Memory B cell (primary cell): ENCODE results near the gene GUK1.
A peak's percentile ranks its signal among the peaks of the same experiment; 100 is the strongest.

Experiments
- ATAC-seq: fragments of 150-1000 bp; cut with Tn5 transposase; 2 replicates; pipeline ENCODE4 v1.10.0; 2021; ENCODE audit warnings: low read depth, mild to moderate bottlenecking, moderate library complexity
- DNase-seq, 2 donors: peaks; one replicate each; pipeline ENCODE4 v3.0.0; 2022; ENCODE audit warnings: low spot score in 2 of 2
- H3K27ac Mint-ChIP-seq: one replicate; pipeline ENCODE4 v1.8.0; 2022; ENCODE audit warnings: mild to moderate bottlenecking, moderate library complexity, mixed read lengths
- H3K27me3 Mint-ChIP-seq: one replicate; pipeline ENCODE4 v1.8.0; 2022; ENCODE audit warnings: mixed read lengths
- H3K36me3 Mint-ChIP-seq: one replicate; pipeline ENCODE4 v1.8.0; 2022; ENCODE audit warnings: mild to moderate bottlenecking, mixed read lengths
- H3K4me1 Mint-ChIP-seq: one replicate; pipeline ENCODE4 v1.8.0; 2022; ENCODE audit warnings: mixed read lengths
- H3K4me3 Mint-ChIP-seq: one replicate; pipeline ENCODE4 v1.8.0; 2022; ENCODE audit warnings: mild to moderate bottlenecking, moderate library complexity, mixed read lengths
- H3K9me3 Mint-ChIP-seq: one replicate; pipeline ENCODE4 v1.8.0; 2022; ENCODE audit warnings: mixed read lengths

GUK1 gene

GRCh38 chr1:228163007-228163753 lies 23.1 kb downstream of the GUK1 start:
- no peaks in the 10 kb centered on the region for H3K27me3 Mint-ChIP-seq

GRCh38 chr1:228163776-228164519 lies 23.9 kb downstream of the GUK1 start:
- ATAC-seq (no peak), DNase-seq (no peak)
- Mint-ChIP-seq H3K27me3 (no peaks in the 10 kb centered on the region), H3K9me3 (no peaks in the 10 kb centered on the region), H3K4me3 (peak overlapping the region; percentile 79), H3K4me1 (peaks cover 21% of the 10 kb centered on the region), H3K36me3 (peaks cover 3% of the 10 kb centered on the region), H3K27ac (peak overlapping the region; percentile 95)

More at GRCh38 chr1:228163007-228163753, 23.1 kb downstream of the GUK1 start:
- ATAC-seq = no peak
- H3K9me3 Mint-ChIP-seq = no peaks in the 10 kb centered on the region
- no peak overlapping the region for H3K27ac Mint-ChIP-seq
- H3K4me1 Mint-ChIP-seq = peaks cover 19% of the 10 kb centered on the region
- H3K4me3 Mint-ChIP-seq = no peak overlapping the region
- H3K36me3 Mint-ChIP-seq = peaks cover 3% of the 10 kb centered on the region
- no peak for DNase-seq

- DNase-seq = no peak
- Mint-ChIP-seq H3K36me3 (peaks cover 9% of the 10 kb centered on the region), H3K9me3 (no peaks in the 10 kb centered on the region), H3K27me3 (no peaks in the 10 kb centered on the region), H3K4me3 (peak overlapping the region; percentile 91), H3K27ac (peak overlapping the region; percentile 95), H3K4me1 (peaks cover 26% of the 10 kb centered on the region)
- ATAC-seq = no peak
Observed at GRCh38 chr1:228164561-228165371, 24.7 kb downstream of the GUK1 start.

- Mint-ChIP-seq H3K27me3 (no peaks in the 10 kb centered on the region), H3K36me3 (peaks cover 9% of the 10 kb centered on the region), H3K9me3 (no peaks in the 10 kb centered on the region), H3K4me1 (peaks cover 28% of the 10 kb centered on the region), H3K27ac (peak within 1 kb of the TSS; percentile 95), H3K4me3 (peak within 1 kb of the TSS; percentile 91)
- ATAC-seq = peak; percentile 76
- peak; percentile 100 for DNase-seq
Observed at GRCh38 chr1:228165372-228166169, 25.5 kb downstream of the GUK1 start, which contains the start of gene IBA57. Gene IBA57 (plus strand): TSS chr1:228165804. CDS start chr1:228165817, 13 bp downstream.

GRCh38 chr1:228166170-228166936 lies 26.3 kb downstream of the GUK1 start:
- peak in 1 of 2 donors; percentile 78 for DNase-seq
- Mint-ChIP-seq H3K36me3 (peaks cover 9% of the 10 kb centered on the region), H3K4me3 (peak overlapping the region; percentile 83), H3K27ac (peak overlapping the region; percentile 95), H3K4me1 (peaks cover 29% of the 10 kb centered on the region), H3K27me3 (no peaks in the 10 kb centered on the region), H3K9me3 (no peaks in the 10 kb centered on the region)
- peak; percentile 21 for ATAC-seq

GRCh38 chr1:228168563-228169270 lies 28.6 kb downstream of the GUK1 start:
- H3K4me1 Mint-ChIP-seq = peaks cover 39% of the 10 kb centered on the region

GRCh38 chr1:228169345-228169744 lies 29.3 kb downstream of the GUK1 start:
- Mint-ChIP-seq H3K9me3 (no peaks in the 10 kb centered on the region), H3K4me3 (no peak overlapping the region), H3K4me1 (peaks cover 35% of the 10 kb centered on the region), H3K36me3 (peaks cover 13% of the 10 kb centered on the region), H3K27me3 (no peaks in the 10 kb centered on the region), H3K27ac (peak overlapping the region; percentile 53)
- ATAC-seq = no peak
- no peak for DNase-seq

More at GRCh38 chr1:228168563-228169270, 28.6 kb downstream of the GUK1 start:
- Mint-ChIP-seq H3K27me3 (no peaks in the 10 kb centered on the region), H3K4me3 (no peak overlapping the region), H3K27ac (peak overlapping the region; percentile 53), H3K9me3 (no peaks in the 10 kb centered on the region), H3K36me3 (peaks cover 13% of the 10 kb centered on the region)
- no peak for ATAC-seq
- no peak for DNase-seq

- ATAC-seq (no peak), DNase-seq (no peak)
- Mint-ChIP-seq H3K4me1 (peaks cover 29% of the 10 kb centered on the region), H3K27me3 (no peaks in the 10 kb centered on the region), H3K4me3 (no peak overlapping the region), H3K36me3 (peaks cover 13% of the 10 kb centered on the region), H3K27ac (no peak overlapping the region), H3K9me3 (no peaks in the 10 kb centered on the region)
Observed at GRCh38 chr1:228170666-228171065, 30.6 kb downstream of the GUK1 start.

GRCh38 chr1:228171221-228171891 lies 31.3 kb downstream of the GUK1 start:
- no peak overlapping the region for H3K4me3 Mint-ChIP-seq
- peaks cover 29% of the 10 kb centered on the region for H3K4me1 Mint-ChIP-seq
- peaks cover 13% of the 10 kb centered on the region for H3K36me3 Mint-ChIP-seq
- no peaks in the 10 kb centered on the region for H3K27me3 Mint-ChIP-seq
- no peaks in the 10 kb centered on the region for H3K9me3 Mint-ChIP-seq
- ATAC-seq = no peak
- DNase-seq = no peak
- H3K27ac Mint-ChIP-seq = no peak overlapping the region

GRCh38 chr1:228172591-228173527 lies 32.8 kb downstream of the GUK1 start:
- Mint-ChIP-seq H3K27ac (peak overlapping the region; percentile 43), H3K27me3 (no peaks in the 10 kb centered on the region), H3K36me3 (peaks cover 13% of the 10 kb centered on the region), H3K9me3 (no peaks in the 10 kb centered on the region), H3K4me1 (peaks cover 21% of the 10 kb centered on the region), H3K4me3 (no peak overlapping the region)
- DNase-seq (no peak), ATAC-seq (no peak)
